KBM-7 (cell line): ENCODE data around the gene LRIG1.

Experiments
- DNase-seq: peaks from one replicate; pipeline ENCODE4 v3.0.0-alpha.2; 2015
- in situ Hi-C: fragments of 300-500 bp; cut with MboI; formaldehyde crosslinking; loops from 2 replicates; pipeline ENCODE4 v1.14.3; 2020; ENCODE audit warnings: low sequenced_read_pairs, low pct_unique_long_range_greater_than_20kb, mixed read lengths

The LRIG1 gene

GRCh38 chr3:66411961-66412887, 88.6 kb downstream of the LRIG1 start:
- no peak for DNase-seq
- in situ Hi-C loops, result loop anchor here (25.0 kb wide), 1 partner anchor 100 kb away; the partner anchor contains the start of gene LRIG1

GRCh38 chr3:66411474-66411873, 89.3 kb downstream of the LRIG1 start:
- in situ Hi-C loops, result loop anchor here (25.0 kb wide), 1 partner anchor 101 kb away; the partner anchor contains the start of gene LRIG1
- DNase-seq, result no peak

- in situ Hi-C loops, result loop anchor here (25.0 kb wide), 1 partner anchor 101 kb away; the partner anchor contains the start of gene LRIG1
- DNase-seq, result no peak
Measured at GRCh38 chr3:66410976-66411375, 89.8 kb downstream of the LRIG1 start.

GRCh38 chr3:66409771-66410754, 90.8 kb downstream of the LRIG1 start:
- no peak for DNase-seq
- in situ Hi-C loops, result loop anchor here (10.0 to 25.0 kb wide), 2 partner anchors 102 to 415 kb away; partner anchors contain the start of gene LRIG1

GRCh38 chr3:66407611-66408218, 93.1 kb downstream of the LRIG1 start:
- in situ Hi-C loops, result loop anchor here (10.0 to 25.0 kb wide), 2 partner anchors 105 to 417 kb away; partner anchors contain the start of gene LRIG1

GRCh38 chr3:66406831-66407610, 93.8 kb downstream of the LRIG1 start:
- in situ Hi-C loops, result loop anchor here (10.0 to 25.0 kb wide), 2 partner anchors 105 to 418 kb away; partner anchors contain the start of gene LRIG1
- no peak for DNase-seq

More at GRCh38 chr3:66407611-66408218, 93.1 kb downstream of the LRIG1 start:
- DNase-seq, result peak; percentile 72

GRCh38 chr3:66406163-66406562, 94.7 kb downstream of the LRIG1 start:
- no peak for DNase-seq
- in situ Hi-C loops, result loop anchor here (10.0 to 25.0 kb wide), 2 partner anchors 106 to 419 kb away; partner anchors contain the start of gene LRIG1

- in situ Hi-C loops, result loop anchor here (10.0 to 25.0 kb wide), 2 partner anchors 107 to 419 kb away; partner anchors contain the start of gene LRIG1
- no peak for DNase-seq
Measured at GRCh38 chr3:66405701-66406091, 95.1 kb downstream of the LRIG1 start.

GRCh38 chr3:66404903-66405700, 95.7 kb downstream of the LRIG1 start:
- DNase-seq, result no peak
- in situ Hi-C loops, result loop anchor here (10.0 to 25.0 kb wide), 2 partner anchors 107 to 420 kb away; partner anchors contain the start of gene LRIG1

- in situ Hi-C loops, result loop anchor here (10.0 to 25.0 kb wide), 2 partner anchors 108 to 421 kb away; partner anchors contain the start of gene LRIG1
- no peak for DNase-seq
Measured at GRCh38 chr3:66404197-66404596, 96.6 kb downstream of the LRIG1 start.

- in situ Hi-C loops, result loop anchor here (10.0 to 25.0 kb wide), 2 partner anchors 109 to 421 kb away; partner anchors contain the start of gene LRIG1
- no peak for DNase-seq
Measured at GRCh38 chr3:66403323-66403990, 97.4 kb downstream of the LRIG1 start.

- in situ Hi-C loops, result loop anchor here (10.0 to 25.0 kb wide), 2 partner anchors 110 to 422 kb away; partner anchors contain the start of gene LRIG1
Measured at GRCh38 chr3:66402596-66403290, 98.1 kb downstream of the LRIG1 start.

GRCh38 chr3:66401675-66402491, 98.9 kb downstream of the LRIG1 start:
- no peak for DNase-seq
- in situ Hi-C loops, result loop anchor here (10.0 to 25.0 kb wide), 2 partner anchors 110 to 423 kb away; partner anchors contain the start of gene LRIG1

More at GRCh38 chr3:66402596-66403290, 98.1 kb downstream of the LRIG1 start:
- DNase-seq, result no peak

GRCh38 chr3:66401157-66401550, 99.7 kb downstream of the LRIG1 start:
- in situ Hi-C loops, result loop anchor here (10.0 to 25.0 kb wide), 2 partner anchors 111 to 424 kb away; partner anchors contain the start of gene LRIG1
- no peak for DNase-seq
